CD4-positive, alpha-beta T cell treated with Interleukin-15 for 4 hours (primary cell): ENCODE measurements around the gene XPO4.

Experiments
- DNase-seq: peaks from one replicate; pipeline ENCODE4 v3.0.0-alpha.2; 2020; ENCODE audit warnings: low spot score

Gene XPO4

GRCh38 chr13:20828539-20829364, 73.8 kb downstream of the XPO4 start:
- peak; percentile 72 for DNase-seq

DNA sequence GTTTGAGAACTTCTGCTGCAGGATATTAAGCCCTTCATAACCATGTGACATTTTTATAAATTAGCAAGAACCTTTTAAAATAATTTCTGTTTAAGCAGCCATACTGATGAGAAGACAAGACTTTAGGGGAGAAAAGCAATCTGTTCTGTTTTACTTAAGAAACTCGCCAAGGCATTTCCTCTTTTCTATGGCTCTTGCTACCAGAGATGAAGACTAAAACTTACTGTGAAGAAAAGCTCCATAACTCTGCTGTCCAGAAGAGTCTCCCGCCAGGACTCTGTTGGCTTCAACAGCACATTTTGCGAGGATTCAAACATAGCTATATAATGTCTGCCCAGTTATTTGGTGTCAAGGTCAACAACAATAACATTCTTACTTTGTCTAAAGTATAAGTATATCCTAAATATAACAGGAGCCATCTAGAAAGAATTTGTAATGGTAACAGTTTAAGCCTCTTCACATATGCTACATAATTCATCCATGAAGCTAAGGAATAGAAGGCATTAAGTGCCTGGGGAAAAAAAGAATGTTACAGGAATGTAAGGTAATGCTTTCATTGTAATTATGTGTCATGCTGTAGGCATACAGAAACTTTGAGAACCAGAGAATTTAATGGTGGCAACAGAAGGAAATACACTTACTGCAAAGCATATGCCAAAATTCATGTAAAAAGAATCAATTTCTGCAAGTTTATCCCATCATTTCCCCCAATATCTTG, 75.5 kb downstream of the XPO4 start:
- no peak for DNase-seq

GRCh38 chr13:20826301-20826700, 76.2 kb downstream of the XPO4 start:
- DNase-seq = no peak

DNA sequence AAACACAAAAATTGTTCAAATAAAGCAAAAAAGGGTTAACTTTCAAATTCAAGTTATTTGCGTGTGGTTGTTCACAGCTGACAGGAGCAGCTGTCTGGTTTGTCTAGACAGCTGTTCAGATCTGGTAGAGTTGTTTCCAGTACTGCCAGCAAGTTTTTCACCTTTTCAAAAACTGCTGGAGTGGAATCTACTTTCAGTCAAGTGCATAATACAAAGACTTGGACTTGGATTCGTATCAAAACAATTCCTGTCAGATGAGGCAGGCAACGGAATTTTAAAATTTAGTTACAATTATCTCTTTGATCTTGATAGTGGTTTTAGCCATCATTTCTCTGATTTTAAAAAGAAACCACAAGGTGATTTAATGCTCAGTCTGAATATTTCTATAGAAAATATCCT, 77.1 kb downstream of the XPO4 start:
- no peak for DNase-seq

DNA sequence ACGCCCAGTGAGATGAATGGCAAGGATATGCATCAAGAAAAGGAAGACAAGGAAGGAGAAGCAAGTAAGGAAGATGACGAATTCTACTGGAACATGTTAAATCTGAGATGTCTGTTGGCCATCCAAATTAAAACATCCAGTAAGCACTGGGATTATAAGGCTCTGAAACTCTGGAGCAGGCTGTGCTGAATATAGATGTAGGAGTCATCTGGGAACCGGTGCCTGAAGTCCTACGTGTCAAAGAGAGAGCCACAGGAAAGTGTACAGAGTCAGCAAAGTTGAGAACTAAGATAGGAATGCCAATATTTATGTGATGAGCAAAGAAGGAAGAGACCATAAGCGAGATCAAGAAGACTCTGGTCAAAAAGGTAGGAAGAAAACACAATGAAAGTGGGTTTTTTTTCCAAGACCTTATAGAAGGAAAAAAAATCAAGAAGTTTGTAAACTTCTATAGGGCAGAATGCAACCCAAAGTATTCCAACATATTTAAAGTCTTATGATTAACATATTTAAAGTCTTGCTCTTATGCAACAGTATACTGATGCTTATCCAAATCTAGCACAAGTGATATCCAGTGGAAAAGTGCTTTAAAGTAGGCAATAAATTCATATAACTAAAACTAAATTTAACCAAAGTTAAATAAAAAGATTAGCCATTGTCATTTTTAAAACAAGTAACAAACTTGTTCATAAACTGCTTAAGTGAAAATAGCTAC, 77.6 kb downstream of the XPO4 start:
- no peak for DNase-seq

DNA sequence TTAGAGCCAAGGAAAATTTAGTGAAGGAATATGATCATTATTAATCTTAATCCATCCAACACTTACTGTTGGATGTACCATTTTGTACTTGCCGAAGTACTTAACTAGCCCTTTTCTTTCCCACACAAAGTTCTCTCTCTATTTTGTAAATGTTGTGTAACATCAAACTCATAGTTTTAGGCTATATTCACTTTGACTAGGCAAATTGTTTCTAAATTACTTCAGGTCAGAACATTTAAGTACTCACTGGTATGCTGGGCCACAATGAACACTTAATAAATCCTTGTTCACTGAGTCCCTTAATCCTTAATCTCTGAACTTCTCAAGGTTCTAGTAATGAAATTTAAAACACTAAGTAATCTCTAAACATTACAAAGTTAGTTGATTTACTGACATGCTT, 79.5 kb downstream of the XPO4 start:
- no peak for DNase-seq

- no peak for DNase-seq
Measured at GRCh38 chr13:20822406-20822805, 80.1 kb downstream of the XPO4 start.

GRCh38 chr13:20819715-20820114, 82.8 kb downstream of the XPO4 start:
- DNase-seq = no peak

DNA sequence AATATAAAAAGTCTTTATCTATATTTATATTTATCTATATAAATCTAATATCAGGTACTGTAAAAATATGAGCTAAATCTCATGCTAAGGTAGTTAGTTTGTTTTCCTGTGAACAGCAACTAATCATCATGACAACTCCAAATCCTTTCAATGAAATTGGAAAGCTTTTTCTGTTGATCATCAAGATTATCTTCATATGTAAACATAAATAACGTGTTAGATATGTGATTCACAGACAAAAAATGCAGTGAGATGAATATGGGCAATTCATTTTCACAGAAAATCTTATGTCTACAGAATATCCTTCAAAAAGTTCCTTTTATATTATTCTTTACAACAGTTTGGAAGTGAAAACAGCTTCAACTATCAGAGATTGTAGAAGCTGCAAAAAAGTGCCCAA, 87.1 kb downstream of the XPO4 start:
- no peak for DNase-seq

GRCh38 chr13:20814224-20814910, 88.2 kb downstream of the XPO4 start:
- DNase-seq = no peak

DNA sequence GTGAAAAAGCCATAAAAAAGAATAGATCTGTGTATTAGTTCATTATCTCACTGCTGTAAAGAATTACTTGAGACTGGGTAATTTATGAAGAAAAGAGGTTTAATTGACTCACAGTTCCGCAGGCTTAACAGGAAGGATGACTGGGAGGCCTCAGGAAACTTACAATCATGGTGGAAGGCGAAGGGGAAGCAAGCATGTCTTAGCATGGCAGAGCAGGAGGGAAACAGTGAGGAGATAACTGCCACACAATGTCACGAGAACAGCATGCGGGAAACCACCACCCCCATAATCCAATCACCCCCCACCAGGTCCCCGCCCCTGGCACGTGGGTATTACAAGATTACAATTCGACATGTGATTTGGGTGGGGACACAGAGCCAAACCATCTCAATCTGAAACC, 89.7 kb downstream of the XPO4 start:
- no peak for DNase-seq

DNA sequence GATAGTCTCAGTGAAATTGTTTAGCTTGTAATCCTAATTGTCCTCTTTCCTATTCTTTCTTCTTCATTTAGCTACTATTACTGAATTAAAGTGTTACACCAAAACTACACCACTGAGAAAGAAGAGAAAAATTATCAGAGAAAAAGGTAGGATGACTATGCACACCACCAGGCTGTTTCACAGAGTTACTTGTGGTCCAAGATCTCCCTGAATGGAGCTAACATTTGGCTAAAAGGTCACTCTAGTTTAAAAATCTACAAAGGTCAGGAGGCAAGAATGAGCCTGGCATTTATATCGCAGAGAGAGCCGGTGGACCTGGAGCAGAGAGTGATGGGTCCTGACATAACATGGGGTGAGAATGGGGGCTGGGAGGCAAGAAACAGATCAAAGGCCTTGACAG, 91.7 kb downstream of the XPO4 start:
- no peak for DNase-seq

DNA sequence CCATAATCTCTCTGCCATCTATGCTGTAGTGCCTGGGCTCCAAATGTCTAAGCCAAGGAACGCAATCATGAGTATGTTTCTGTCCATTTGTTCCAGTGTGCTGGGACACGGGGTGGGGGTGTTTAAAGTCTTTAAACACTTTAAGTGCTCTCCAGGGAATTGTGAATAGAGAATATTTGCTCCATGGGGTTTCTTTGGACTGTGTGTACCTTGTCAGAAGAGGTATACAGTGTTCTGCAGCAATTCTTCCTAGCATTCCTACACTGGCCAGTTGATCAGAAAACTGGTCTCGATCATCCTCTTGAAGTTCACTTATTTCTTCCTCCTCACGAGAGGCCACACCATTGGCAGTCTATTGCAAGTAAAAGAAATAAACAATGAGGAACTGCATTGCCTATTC, 93.7 kb downstream of the XPO4 start:
- no peak for DNase-seq

GRCh38 chr13:20803180-20803965, 99.2 kb downstream of the XPO4 start:
- DNase-seq = no peak

DNA sequence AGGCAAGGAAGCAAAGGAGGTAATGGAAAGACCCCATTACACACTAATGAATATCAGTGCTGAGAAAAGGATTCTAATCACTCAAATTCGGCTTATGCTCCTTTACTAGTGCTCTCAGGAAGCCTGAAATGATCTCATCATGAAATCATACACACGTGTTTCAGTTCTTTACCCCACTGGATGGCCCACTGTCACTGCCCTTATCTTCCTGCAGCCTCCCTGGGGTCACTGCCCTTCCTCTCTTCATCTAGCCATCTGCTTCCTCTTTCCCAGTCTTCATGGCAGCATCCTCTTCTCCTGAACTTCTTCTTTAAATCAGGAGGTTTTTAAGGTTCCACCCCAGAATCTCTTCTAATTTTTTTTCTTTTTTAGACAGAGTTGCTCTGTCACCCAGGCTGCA, 100.8 kb downstream of the XPO4 start:
- DNase-seq = no peak

GRCh38 chr13:20799726-20800416, 102.7 kb downstream of the XPO4 start:
- DNase-seq = no peak

- DNase-seq = no peak
Measured at GRCh38 chr13:20798027-20798426, 104.5 kb downstream of the XPO4 start.

GRCh38 chr13:20796791-20797508, 105.6 kb downstream of the XPO4 start:
- no peak for DNase-seq

- DNase-seq = no peak
Measured at GRCh38 chr13:20789665-20790064, 112.9 kb downstream of the XPO4 start.

DNA sequence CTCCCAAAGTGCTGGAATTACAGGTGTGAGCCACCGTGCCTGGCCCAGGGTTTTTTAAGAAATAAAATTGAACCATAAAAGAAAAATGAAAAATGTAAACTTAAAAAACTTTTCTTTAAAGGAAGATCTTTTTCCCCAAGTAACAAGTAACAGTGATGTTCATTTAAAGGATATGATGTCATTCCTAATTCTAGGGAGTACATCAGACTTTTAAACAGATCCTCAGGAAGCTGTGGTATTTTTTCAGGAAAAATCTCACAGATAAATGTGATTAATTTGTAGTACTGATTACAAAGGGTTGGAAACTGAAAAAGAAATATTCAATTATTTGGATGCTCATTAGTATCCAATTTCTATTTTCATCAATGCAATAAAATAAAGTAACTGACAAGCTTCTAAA, 114.2 kb downstream of the XPO4 start:
- no peak for DNase-seq
